Superior temporal gyrus (tissue), 1 donor: ENCODE results near the gene CDH2.

ENCODE experiments used
- DNase-seq: peaks from one replicate; pipeline ENCODE4 v3.0.0-alpha.2; 2016; ENCODE audit errors: extremely low spot score

CDH2 gene

DNA sequence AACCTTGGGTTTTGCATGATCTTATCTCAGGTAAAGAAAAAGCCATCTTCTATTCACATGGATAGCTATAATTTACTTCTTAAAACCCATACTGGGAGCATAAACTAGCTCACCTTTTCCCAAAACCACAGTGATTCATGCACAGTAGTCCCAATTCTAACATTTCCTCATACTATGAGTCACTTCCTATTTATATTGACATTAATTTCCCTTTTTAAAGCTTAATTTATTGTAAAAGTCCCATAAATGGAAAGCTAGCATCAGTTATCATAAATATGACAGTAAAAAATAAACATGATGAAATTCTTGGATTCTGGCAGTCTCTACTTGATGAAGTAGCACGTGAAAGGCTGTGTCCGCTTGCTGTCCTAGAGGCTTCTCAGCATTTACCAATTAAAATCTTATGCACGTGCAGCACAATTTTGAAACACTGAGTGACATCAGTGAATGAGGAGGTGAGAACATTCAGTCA, 180.1 kb downstream of the CDH2 start:
- no peak for DNase-seq

DNA sequence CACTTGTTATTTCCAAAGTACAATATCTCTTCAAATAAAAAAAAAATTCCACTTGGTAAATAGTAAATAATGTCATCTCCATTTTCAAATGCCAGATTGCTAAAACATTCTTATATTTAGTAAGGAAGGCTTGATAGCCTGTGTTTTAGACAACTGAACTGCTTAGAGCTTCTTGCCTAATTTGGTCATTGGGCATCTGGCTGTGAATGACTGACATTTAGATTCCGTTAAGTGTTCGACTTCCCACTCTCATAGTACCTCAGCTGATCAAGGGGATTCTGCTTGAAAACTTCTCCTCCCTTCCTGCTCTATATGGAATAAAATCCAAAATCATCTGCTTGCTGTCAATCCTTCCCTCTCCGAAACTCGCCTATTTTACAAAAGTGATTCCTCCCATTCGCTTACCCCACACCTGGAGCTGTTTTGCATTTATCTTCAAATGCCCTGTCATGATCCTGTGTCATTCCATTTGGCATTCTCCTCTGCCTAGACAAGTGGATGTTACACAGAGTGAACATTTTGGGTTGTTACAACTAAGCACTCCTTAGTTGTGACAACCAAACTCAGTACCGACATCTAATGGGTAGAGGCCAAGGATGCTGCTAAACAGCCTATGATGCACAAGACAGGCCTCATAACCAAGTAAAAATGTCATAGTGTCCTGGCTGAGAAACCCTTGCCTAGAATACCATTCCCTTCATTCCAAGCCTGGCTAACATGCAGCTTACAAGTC, 181.0 kb downstream of the CDH2 start:
- DNase-seq = no peak

DNA sequence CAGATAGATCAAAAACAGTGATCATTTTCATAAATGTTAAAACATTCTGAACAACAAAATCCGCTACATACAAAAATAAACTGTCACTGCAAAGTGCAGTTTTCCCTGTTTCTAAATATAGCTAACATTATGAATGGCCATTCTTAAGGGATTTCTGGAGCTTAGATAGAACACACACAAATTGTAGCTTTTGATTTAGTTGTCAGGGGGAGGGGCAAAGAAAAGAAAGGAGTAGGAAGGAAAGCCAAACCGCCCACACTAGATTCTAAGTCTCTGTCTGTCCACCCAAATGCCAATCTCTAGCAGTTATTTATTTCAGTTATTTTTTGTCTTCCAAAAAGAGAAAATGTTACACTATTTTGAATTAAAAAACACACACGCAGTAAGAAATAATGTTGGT, 182.4 kb downstream of the CDH2 start:
- DNase-seq = no peak

DNA sequence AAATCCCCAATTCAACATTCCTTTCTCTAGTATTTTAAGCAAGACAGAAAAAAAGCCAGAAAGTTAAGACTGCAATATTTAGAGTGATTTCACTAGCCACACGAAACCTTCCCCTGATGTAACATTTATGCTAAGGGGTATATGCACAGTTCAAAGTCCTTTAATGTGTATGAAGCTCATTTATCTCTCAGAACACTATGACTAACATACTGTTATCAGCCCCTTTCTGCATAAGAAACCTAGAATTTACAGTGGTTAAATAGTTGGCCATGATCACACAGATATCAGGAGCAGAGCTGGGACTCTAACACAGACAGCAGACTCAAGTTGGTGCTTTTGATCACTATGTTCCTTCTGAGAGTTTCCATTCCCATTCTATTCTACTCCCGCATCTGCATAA, 185.5 kb downstream of the CDH2 start:
- no peak for DNase-seq

DNA sequence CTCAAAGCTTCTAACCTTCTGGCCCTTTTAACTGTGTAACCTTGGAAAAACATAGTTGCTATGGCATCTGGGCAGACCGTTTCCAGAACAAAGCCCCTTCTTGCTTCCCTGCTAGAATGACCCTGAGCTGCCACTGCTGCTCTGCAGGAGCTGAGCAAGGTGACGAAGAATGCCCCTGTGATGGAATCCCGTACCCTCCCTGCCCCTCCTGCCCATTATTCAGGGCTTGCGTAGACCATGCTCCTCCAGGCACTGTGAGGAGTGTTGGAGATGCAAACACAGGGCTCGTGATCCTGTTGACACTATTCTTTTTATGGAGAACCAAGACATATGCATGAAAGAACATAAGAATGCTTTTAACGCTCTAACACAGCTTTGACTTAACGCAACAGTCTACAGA, 191.1 kb downstream of the CDH2 start:
- no peak for DNase-seq

DNA sequence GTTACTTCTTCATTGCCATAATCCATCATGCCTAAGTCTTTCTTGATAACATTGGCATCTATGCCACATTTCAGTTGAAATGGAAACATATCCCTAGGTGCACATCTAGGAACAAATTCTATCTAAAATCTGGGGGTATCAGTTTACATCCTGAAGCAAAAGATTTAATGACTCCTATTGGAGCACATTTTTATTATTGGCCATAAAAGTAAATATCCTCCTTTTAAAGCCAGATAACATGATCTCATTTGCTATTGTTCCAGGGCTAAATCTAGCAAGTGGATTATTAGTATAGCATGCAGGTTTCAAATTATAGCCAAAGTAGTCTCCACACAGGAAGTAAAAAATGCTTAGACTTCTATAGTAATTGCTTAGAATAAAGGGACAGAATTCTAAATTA, 193.2 kb downstream of the CDH2 start:
- DNase-seq = no peak

DNA sequence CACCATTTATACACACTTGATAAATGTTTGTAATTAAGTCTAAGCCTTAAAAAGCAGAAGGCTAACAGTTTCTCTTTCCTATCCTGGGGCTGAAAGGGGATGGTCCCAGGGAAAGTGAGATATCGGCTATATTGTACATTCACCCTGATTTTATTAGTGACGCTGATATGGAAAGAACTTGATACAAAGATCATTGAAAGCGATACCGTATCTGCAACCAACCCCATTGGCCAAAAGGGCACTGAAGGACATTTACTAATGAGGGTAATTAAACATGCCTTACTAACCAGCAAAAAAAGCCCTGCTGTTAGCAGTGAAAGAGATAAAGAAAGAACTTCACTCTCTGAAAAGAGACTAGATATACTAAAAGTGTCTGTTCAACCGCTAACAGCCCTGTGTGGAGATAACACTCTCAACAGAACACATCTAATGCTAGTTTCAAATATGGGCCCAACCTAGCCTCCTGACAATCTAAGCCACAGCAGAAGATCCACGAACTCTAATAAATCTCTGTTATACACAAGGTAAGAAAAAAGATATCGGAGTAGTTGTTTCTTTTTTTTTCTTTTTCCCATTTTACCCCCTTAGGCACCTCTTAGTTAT, 200.0 kb downstream of the CDH2 start:
- no peak for DNase-seq

DNA sequence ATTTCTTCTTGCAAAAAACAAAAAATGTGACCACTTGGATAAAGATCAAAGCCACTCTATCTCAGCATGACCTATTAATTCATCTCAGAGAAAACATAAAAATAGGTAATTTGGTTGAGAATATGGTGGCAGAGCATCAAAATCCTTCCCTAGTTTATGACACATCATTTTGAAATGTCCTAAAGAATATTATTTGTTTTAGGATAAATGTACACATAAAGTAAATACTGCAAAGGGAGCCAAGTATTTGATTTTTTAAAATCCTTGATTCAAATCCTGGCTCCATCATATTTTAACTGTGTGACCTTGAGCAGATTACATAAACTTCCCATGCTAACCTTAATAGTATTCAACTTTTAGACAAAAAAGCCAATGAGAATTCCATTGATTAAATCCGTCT, 206.6 kb downstream of the CDH2 start:
- no peak for DNase-seq

DNA sequence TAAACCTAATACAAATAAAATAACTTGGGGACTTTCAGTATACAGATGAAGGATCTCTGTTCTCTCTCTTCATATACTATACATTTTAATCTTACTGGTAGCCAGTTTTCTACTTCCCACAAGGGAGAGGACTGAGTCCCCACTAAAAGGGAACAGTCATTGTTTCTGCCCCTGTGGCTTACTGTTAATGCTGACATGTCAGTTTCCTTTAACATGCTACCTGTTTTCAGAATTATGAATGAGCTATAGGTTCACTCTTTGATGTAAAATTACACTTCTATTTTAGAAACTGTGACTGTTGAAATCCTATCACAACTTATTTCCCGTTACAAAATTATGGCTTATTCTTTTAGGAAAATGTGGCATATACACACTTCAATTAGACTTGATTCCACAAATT, 207.7 kb downstream of the CDH2 start:
- no peak for DNase-seq

DNA sequence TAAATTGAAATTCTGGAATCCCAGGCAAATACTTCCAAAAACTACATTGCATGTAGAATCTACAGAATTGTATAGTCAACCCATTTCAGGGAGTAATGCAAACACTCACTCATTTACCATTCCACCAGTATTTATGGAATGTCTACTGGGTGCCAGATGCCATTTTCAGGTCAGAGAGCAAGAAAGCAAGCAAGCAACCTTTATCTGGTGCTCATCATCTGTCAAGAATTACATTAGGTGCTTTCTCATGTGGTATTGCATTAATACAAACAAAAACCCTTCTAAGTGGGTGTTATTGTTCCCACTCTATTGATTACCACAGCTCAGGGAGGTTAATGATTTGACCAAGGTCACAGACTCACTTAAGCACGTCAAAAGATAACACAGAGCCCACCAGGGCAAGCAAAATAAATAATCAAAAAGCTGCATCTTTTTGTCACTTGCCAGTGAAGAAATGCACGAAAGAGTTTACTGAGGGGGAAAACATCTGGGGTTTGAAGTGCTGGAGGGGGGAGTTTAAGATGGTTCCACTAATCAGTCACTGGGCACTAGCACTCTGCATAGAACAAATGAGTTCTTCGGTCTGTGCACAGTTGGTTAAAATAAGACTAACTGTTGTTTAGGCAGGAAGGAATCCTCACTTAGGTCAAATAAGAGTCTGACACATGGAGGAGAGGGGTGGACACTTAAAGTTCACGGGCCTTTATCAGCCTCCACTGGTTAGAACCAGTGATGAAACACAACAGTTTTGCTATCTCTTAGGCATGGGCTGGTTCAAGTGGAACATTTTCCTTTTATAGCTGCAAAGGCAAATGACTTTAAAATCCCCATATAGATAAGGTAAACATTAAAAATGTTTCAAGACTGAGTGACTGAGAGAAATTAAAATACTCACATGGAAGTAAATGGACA, 208.8 kb downstream of the CDH2 start:
- no peak for DNase-seq

DNA sequence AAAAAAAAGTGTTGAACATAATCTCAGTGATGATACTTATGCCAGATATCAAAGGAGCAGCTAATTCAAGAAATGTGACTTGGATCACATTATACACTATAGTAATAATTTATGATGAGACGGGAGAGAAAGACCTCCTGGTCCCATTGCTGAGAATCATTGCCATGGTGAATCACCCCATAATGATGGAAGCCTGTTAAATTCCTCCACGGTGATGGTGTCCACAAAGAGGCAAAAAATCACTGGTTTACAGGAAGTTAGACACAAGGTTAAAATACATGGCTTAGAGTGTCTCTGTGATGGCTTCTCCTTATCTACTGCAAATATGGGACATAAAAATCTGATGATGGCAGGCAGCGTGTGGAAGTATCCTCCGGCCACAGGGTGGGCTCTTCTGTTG, 210.0 kb downstream of the CDH2 start:
- DNase-seq = no peak

DNA sequence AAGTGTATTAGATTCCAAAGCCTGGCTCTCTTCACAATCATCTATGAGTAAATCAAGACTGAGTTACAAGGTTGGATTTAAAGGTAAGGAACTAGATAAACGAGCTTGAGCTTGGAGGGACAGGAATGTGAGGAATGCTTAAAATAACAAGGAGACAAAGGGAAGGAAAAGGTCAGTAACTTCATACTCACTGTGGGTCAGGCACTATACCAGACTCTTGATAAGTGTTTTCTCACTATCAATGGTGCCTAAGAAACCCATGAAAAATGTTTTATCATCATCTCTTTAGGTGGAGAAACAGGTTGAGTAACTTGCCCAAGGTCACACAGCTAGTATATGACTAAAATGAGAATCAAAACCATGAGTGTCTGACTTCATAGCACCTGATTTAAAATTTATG, 212.1 kb downstream of the CDH2 start:
- DNase-seq = no peak

DNA sequence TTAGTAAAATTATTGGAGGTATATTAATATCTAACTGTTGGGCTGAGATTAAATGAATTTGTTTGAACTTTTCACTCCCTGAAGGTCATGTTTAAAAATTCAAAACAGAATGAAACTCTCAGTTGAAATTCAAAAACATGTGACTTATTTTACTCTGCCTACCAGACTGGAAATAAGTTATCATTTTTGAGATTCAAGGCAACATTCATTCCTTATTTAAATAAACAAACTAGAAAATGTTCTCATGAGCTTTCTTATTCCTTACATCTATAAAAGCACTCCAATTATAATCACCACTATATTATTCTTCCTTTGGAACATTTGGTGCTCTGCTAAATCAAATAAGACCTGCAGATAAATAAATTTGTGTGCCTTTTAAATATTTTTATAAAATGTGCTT, 217.8 kb downstream of the CDH2 start:
- no peak for DNase-seq

DNA sequence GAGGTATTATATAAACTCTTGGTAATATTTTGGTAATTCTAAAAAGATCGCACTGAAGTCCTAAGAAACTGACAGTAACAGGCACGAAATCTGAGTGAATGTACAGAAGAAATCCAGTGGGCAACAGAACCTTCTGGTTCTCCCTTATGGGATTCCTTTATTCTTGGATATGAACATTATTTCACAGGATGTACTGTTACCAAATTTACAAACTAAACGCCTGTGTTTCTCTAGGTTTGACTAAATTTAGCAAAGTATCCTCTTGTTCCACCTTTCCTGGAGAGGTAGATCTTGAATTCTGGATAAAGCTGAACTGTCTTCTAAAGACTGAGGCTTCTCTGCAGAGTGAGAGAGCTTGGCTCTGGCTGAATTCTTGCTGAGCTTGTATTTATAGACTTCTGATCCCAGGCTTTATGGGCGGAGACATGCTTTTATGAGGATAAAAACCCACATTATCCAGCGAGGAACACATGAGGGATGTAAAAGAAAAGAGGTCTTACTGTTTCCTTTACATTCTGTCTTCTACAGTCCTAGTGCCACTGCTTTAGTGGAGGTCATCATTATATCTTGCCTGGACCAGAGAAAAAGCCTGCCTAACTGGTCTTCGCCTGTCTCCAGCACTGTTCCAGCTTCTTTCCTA, 220.8 kb downstream of the CDH2 start:
- peak; percentile 70 for DNase-seq

DNA sequence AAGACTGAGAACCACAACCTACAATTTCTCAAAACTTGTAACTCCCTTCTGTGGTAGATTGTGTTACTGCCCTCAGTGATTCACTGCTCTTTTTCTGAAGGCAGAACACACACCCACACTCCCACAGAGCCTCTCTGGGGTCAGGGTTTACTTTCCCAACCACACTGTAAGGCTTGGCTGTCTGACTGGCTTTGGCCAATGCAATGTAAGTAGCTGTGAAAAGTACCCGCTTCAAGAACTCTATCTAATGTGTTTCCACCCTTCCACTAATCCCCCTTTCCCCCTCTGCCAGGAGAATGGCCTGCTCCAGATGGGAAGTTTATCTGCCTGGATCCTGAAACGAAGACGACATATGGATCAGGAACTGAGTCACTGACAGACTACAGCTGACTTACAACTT, 222.7 kb downstream of the CDH2 start:
- DNase-seq = no peak

DNA sequence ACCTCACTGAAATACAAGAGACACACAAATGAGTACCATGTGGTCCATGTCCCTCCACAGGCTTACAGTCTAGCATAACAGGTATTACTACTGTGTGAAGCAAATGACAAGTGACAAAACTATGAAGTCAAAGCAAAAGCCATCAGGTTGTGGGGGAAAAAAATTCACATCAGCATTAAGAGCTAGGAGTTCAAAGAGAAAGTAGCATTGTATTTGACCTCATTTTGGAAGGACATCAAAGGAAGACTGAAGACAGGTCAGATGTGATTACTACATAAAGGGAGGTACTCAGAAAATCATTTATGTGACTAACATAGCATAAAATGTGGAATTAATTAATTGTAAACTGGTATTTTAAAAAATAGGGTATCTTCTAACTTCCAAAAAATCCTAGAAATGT, 224.2 kb downstream of the CDH2 start:
- no peak for DNase-seq

DNA sequence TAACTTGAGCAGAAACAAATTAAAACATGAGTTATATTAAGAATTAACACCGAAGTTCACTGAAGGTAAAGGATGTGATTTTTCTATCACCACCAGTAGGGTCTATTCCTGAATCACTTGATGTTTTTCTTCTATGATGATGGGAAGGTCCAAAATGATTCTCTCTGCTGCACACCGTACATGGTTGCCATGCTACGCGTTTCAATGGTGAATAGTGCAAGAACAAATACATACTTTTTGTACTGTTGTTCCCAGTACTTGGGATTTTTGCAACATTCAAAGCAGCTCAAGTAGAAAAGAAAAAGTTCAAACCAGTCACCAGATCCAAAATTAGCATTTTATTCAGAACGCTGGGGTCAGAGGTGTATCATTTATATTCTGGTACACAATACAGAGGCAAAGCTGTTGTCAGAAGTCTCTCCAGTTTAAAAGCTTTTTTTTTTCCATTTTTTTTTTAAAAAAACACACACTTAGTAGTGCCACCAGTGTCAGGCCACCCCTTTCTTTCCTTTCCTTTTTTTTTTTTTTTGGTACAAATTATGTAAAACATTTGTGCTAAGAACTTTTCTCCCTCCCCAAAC, 226.2 kb downstream of the CDH2 start:
- no peak for DNase-seq

DNA sequence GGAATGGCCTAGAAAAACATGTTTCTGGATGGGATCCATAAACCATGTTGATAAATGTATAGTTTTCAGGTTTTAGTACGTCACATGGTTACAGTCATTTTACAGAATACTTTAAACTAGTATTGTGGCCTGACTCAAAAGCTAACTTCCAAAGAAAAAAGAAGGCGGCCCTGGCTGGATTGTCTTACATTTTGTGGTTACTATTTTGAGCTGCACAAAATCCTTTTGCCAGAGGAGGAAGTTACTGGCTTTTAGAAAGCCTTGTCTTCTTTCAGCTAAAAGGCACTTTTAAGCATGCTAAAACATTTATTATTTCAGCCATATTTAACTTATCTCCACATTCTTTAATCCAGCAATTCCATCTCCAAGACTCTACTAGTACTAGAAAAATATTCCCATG, 227.9 kb downstream of the CDH2 start:
- DNase-seq = no peak

DNA sequence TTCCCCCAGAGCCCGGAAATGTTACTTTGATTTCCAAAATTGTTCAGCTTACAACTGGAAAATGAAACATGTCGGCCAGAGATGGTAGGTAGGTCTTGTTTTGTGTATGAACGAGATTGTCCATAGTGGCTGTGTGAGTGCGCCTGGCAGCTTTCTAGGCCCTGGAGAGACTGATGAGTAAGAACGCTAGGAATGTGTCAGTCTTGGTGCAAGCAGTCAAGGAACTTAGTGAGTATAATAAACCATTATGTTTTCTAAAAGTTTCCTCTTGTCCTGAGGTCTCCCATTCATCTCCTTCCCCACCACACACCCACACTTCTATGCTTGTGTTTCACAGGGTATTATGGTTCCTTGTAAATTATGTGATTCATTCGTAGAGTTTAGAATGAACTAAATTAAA, 234.2 kb downstream of the CDH2 start:
- DNase-seq = no peak

DNA sequence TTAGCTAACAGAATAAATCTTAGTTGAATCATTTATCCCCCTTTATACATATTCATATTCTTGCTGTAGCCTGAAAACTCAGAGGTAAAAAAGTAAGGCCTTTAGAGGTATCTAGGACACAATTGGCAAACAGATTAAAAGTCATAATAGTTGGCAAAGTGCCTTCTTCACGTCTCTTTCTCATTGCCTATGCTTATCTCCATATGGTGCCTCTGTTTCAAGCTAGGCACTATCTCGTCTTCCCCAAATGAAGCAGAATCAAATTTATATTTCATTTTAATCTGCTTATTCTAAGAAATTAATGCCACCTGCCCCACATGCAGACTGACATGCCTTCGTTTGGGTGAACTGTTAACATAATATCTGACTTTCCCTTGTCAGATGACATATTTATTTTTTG, 245.4 kb downstream of the CDH2 start:
- DNase-seq = no peak

DNA sequence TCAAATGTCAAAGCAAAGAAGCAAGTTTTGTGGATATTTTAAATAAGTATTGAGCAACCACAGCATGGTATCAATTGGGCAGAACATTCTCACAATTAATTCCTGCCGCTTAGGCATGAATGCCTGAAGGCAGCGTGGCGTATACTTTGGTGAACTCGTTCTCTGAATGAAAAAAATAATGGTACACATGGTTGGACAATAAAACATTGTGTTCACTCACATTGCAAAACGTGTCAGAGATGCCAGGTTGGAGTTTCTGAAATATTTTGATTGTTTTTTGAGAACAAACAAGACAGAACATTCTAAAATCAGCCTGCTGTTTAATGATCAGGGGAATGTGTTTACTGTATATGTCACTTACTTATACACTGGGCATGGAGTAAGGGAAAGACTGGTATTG, 254.2 kb downstream of the CDH2 start:
- no peak for DNase-seq
